Activated CD4-positive, CD25-positive, alpha-beta regulatory T cell treated with anti-CD3 and anti-CD28 coated beads, Interleukin-2, amount 50 U/mL, for 24 hours (primary cell): ENCODE measurements around the gene C4BPA.

Experiments used
- ATAC-seq, 2 donors: fragments of 150-1000 bp; cut with Tn5 transposase; one replicate each; pipeline ENCODE4 v1.10.0; 2021; ENCODE audit warnings: mild to moderate bottlenecking in 1 of 2, moderate library complexity in 1 of 2

The C4BPA gene

GRCh38 chr1:207191776-207192175 is 87.7 kb downstream of the C4BPA start:
- no peak for ATAC-seq

GRCh38 chr1:207194197-207194596 is 90.2 kb downstream of the C4BPA start:
- no peak for ATAC-seq
